SHP77 (cell line): ENCODE data around the gene ZC3HAV1L.
"Not testable (repeated sequence)": the region's sequence is repeated elsewhere in the genome, so short reads cannot be mapped to it uniquely, and the experiment has no call there.

ENCODE experiments used
- DNase-seq, 2 experiments: peaks; one replicate each; lab custom pipeline; 2025; lab: John Stamatoyannopoulos, UW

Gene ZC3HAV1L

GRCh38 chr7:139018910-139019309 lies 16.9 kb downstream of the ZC3HAV1L start:
- DNase-seq = no peak

GRCh38 chr7:139016931-139017511 lies 18.8 kb downstream of the ZC3HAV1L start:
- DNase-seq = peak; percentile 69 to 71

- no peak for DNase-seq
Measured at GRCh38 chr7:139011373-139011772, 24.5 kb downstream of the ZC3HAV1L start.

- DNase-seq = no peak
Measured at GRCh38 chr7:139004321-139005090, 31.3 kb downstream of the ZC3HAV1L start.

- DNase-seq = no peak
Measured at GRCh38 chr7:138999414-138999813, 36.4 kb downstream of the ZC3HAV1L start.

GRCh38 chr7:138992052-138992531 lies 43.8 kb downstream of the ZC3HAV1L start:
- no peak for DNase-seq

- DNase-seq = no peak
Measured at GRCh38 chr7:138987686-138988085, 48.2 kb downstream of the ZC3HAV1L start.

GRCh38 chr7:138982204-138982623 lies 53.6 kb downstream of the ZC3HAV1L start:
- DNase-seq = no peak

- DNase-seq = peak; percentile 59 to 69
Measured at GRCh38 chr7:138981332-138982203, 54.3 kb downstream of the ZC3HAV1L start, which contains the start of gene KIAA1549. KIAA1549 (minus strand) TSS chr7:138981389; CDS start chr7:138981269, 120 bp downstream.

- no peak for DNase-seq
Measured at GRCh38 chr7:138980563-138981291, 55.1 kb downstream of the ZC3HAV1L start.

- peak in 1 of 2 experiments; percentile 9 for DNase-seq
Measured at GRCh38 chr7:138979988-138980562, 55.8 kb downstream of the ZC3HAV1L start.

GRCh38 chr7:138979226-138979979 lies 56.4 kb downstream of the ZC3HAV1L start:
- peak in 1 of 2 experiments; percentile 9 for DNase-seq

GRCh38 chr7:138978541-138979184 lies 57.2 kb downstream of the ZC3HAV1L start:
- no peak for DNase-seq

- not testable (repeated sequence) for DNase-seq
Measured at GRCh38 chr7:138976161-138976560, 59.7 kb downstream of the ZC3HAV1L start.
